Breast epithelium (tissue), 3 donors: ENCODE results near the gene ELAVL4.

Experiments
- POLR2A ChIP-seq: fragments of 450-650 bp; IDR thresholded peaks from one replicate; pipeline ENCODE4 v1.6.1; 2016; ENCODE audit warnings: antibody characterized with exemption, mild to moderate bottlenecking, moderate library complexity
- TF ChIP-seq, protein P1 (sequence below), 3 donors: fragments of 450-650 bp; IDR thresholded peaks; one replicate each; pipeline ENCODE4 v1.5.1; 2016 to 2017; ENCODE audit warnings: antibody characterized with exemption in 3 of 3, mild to moderate bottlenecking in 3 of 3, moderate library complexity in 3 of 3

DNA sequence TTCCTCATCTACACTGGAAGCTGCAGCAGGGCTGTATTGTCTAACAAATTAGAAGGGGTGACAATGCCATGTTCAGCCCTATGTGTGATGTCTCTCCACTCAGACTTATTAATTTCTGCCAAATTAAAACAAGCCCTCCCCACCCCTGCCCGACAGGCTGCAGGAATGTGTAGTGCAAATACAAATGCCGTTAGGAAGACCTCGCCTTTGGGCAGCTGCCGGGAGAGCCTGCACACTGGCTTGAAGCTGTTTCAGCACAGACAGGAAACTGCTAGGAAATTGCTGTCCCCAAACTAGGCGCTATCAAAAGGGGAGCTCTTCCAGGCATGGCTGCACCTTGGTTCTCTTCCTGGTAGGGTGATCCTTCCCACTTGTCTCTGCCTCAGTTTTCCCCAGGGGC is 135.2 kb downstream of the ELAVL4 start:
- TF ChIP-seq, protein P1, sequence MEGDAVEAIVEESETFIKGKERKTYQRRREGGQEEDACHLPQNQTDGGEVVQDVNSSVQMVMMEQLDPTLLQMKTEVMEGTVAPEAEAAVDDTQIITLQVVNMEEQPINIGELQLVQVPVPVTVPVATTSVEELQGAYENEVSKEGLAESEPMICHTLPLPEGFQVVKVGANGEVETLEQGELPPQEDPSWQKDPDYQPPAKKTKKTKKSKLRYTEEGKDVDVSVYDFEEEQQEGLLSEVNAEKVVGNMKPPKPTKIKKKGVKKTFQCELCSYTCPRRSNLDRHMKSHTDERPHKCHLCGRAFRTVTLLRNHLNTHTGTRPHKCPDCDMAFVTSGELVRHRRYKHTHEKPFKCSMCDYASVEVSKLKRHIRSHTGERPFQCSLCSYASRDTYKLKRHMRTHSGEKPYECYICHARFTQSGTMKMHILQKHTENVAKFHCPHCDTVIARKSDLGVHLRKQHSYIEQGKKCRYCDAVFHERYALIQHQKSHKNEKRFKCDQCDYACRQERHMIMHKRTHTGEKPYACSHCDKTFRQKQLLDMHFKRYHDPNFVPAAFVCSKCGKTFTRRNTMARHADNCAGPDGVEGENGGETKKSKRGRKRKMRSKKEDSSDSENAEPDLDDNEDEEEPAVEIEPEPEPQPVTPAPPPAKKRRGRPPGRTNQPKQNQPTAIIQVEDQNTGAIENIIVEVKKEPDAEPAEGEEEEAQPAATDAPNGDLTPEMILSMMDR (IDR thresholded peaks at IDR 0.05), result no peak
- no peak for TF ChIP-seq POLR2A
